ENCODE data around the gene SPATA7. TPM values are rescaled to one million over a fixed set of nuclear protein-coding genes. Genes with fewer than 3 reads are reported as not detected.

SPATA7 gene
- total and polyA plus RNA-seq, 9 of the 15 experiments (the other 6 are each of a cell fraction or from before 2014, with no cell fraction given), result 0.80 to 3.3 (median 2.5) TPM

DNA sequence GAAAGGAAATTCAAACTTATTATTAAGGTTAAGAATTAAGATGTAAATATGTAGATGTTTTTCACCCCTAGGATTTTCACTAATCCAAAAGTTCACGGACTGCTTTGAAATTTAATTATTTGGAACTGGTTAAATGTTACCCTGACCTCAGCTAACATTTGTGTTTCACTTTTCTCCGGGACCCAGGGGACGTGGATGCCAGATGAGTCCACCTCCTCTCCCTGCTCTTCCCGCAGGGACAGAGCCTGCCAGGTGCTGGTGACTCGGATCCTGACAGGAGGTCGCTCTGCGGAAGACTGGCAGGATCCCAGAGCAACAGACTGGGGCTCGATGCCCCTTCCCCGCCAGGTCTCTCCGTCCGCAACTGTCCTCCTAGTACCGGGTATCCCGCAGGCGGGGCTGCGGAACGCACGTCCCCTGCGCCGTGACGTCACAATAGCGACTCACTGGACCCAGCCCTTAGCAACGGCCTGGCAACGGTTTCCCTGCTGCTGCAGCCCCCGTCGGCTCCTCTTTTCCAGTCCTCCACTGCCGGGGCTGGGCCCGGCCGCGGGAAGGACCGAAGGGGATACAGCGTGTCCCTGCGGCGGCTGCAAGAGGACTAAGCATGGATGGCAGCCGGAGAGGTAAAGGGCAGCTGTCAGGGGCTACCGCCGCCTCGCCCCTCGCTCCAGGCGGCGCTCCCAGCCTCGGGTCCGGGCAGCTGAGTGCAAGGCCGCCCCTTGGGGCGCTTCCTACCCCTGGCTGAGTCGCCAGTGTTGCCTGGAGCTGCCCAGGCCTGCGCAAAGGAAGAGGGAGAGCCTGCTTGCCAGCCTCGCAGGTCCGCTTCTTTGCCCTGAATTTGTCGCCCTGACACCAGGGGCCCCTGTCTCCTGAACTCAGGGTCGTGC, at the start of gene SPATA7 (continued):
- TF ChIP-seq, protein P1, sequence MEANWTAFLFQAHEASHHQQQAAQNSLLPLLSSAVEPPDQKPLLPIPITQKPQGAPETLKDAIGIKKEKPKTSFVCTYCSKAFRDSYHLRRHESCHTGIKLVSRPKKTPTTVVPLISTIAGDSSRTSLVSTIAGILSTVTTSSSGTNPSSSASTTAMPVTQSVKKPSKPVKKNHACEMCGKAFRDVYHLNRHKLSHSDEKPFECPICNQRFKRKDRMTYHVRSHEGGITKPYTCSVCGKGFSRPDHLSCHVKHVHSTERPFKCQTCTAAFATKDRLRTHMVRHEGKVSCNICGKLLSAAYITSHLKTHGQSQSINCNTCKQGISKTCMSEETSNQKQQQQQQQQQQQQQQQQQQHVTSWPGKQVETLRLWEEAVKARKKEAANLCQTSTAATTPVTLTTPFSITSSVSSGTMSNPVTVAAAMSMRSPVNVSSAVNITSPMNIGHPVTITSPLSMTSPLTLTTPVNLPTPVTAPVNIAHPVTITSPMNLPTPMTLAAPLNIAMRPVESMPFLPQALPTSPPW (CRISPR knock-in tag; IDR thresholded peaks at IDR 0.05), result peak; percentile 49
- TF ChIP-seq DIDO1 (tag; IDR thresholded peaks at IDR 0.05; ENCODE audit: low read depth), result peak; percentile 50; the same call in 1 of the 2 replicates
- peak; percentile 30; the same call in 1 of the 2 replicates for TF ChIP-seq RB1 (IDR thresholded peaks at IDR 0.05; ENCODE audit: low read depth)
- TF ChIP-seq, protein P2, sequence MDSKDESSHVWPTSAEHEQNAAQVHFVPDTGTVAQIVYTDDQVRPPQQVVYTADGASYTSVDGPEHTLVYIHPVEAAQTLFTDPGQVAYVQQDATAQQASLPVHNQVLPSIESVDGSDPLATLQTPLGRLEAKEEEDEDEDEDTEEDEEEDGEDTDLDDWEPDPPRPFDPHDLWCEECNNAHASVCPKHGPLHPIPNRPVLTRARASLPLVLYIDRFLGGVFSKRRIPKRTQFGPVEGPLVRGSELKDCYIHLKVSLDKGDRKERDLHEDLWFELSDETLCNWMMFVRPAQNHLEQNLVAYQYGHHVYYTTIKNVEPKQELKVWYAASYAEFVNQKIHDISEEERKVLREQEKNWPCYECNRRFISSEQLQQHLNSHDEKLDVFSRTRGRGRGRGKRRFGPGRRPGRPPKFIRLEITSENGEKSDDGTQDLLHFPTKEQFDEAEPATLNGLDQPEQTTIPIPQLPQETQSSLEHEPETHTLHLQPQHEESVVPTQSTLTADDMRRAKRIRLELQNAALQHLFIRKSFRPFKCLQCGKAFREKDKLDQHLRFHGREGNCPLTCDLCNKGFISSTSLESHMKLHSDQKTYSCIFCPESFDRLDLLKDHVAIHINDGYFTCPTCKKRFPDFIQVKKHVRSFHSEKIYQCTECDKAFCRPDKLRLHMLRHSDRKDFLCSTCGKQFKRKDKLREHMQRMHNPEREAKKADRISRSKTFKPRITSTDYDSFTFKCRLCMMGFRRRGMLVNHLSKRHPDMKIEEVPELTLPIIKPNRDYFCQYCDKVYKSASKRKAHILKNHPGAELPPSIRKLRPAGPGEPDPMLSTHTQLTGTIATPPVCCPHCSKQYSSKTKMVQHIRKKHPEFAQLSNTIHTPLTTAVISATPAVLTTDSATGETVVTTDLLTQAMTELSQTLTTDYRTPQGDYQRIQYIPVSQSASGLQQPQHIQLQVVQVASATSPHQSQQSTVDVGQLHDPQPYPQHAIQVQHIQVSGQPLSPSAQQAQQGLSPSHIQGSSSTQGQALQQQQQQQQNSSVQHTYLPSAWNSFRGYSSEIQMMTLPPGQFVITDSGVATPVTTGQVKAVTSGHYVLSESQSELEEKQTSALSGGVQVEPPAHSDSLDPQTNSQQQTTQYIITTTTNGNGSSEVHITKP (IDR thresholded peaks at IDR 0.05; ENCODE audit: partially characterized antibody), result no peak
- no peak for TF ChIP-seq DDX20 (tag; IDR thresholded peaks at IDR 0.05; ENCODE audit: low read depth)
- TF ChIP-seq MAFF (IDR thresholded peaks at IDR 0.05; ENCODE audit: low read length), result no peak
- TF ChIP-seq NBN (IDR thresholded peaks at IDR 0.05; ENCODE audit: low read depth), result peak; percentile 86
- TF ChIP-seq EP400 (IDR thresholded peaks at IDR 0.05), result peak; percentile 29; the same call in 1 of the 2 replicates
- TF ChIP-seq SPI1 (IDR thresholded peaks at IDR 0.05; ENCODE audit: borderline replicate concordance, low read depth, low read length), result no peak
- TF ChIP-seq OTX1 (CRISPR knock-in tag; IDR thresholded peaks at IDR 0.05), result no peak
- TF ChIP-seq NFIC (IDR thresholded peaks at IDR 0.05), result 0 out of 2 replicates have a peak, but pooled peaks have one; percentile 12
- peak; percentile 71 for TF ChIP-seq SUPT5H (IDR thresholded peaks at IDR 0.05)
- no peak for TF ChIP-seq ZC3H4 (CRISPR knock-in tag; IDR thresholded peaks at IDR 0.05; ENCODE audit: borderline replicate concordance)
- TF ChIP-seq, protein P3, sequence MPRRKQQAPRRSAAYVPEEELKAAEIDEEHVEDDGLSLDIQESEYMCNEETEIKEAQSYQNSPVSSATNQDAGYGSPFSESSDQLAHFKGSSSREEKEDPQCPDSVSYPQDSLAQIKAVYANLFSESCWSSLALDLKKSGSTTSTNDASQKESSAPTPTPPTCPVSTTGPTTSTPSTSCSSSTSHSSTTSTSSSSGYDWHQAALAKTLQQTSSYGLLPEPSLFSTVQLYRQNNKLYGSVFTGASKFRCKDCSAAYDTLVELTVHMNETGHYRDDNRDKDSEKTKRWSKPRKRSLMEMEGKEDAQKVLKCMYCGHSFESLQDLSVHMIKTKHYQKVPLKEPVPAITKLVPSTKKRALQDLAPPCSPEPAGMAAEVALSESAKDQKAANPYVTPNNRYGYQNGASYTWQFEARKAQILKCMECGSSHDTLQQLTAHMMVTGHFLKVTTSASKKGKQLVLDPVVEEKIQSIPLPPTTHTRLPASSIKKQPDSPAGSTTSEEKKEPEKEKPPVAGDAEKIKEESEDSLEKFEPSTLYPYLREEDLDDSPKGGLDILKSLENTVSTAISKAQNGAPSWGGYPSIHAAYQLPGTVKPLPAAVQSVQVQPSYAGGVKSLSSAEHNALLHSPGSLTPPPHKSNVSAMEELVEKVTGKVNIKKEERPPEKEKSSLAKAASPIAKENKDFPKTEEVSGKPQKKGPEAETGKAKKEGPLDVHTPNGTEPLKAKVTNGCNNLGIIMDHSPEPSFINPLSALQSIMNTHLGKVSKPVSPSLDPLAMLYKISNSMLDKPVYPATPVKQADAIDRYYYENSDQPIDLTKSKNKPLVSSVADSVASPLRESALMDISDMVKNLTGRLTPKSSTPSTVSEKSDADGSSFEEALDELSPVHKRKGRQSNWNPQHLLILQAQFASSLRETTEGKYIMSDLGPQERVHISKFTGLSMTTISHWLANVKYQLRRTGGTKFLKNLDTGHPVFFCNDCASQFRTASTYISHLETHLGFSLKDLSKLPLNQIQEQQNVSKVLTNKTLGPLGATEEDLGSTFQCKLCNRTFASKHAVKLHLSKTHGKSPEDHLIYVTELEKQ (CRISPR knock-in tag; IDR thresholded peaks at IDR 0.05), result no peak
- no peak for TF ChIP-seq RBM17 (IDR thresholded peaks at IDR 0.05; ENCODE audit: borderline replicate concordance, low read depth, low read length)
- peak; percentile 67 for TF ChIP-seq POLR2A (conservative IDR thresholded peaks at IDR 0.05)
- TF ChIP-seq KAT7 (CRISPR knock-in tag; IDR thresholded peaks at IDR 0.05; ENCODE audit: borderline replicate concordance), result no peak
- no peak for TF ChIP-seq CCNT2 (IDR thresholded peaks at IDR 0.05; ENCODE audit: borderline replicate concordance, extremely low read depth, insufficient read length, low read depth, low read length)
- TF ChIP-seq ZKSCAN3 (CRISPR knock-in tag; IDR thresholded peaks at IDR 0.05), result no peak
